Measurements from ENCODE around the gene SCFD2. TPM values are rescaled to one million over a fixed set of nuclear protein-coding genes. Genes with fewer than 3 reads are reported as not detected.

The SCFD2 gene
- polyA plus RNA-seq, 1 donor from 2014 or later: 5.0 TPM

- no peaks in the 10 kb centered on the region for H3K36me3 ChIP-seq (ENCODE audit: insufficient read depth, low read length)
- no peaks in the 10 kb centered on the region for H3K27me3 ChIP-seq (ENCODE audit: insufficient read depth, low read depth, low read length)
- TF ChIP-seq POLR2AphosphoS5 (IDR thresholded peaks at IDR 0.05) (no peak), CTCF (IDR thresholded peaks at IDR 0.05; ENCODE audit: poor library complexity, severe bottlenecking) (no peak), RAD21 (conservative IDR thresholded peaks at IDR 0.05) (no peak)
- no peak overlapping the region for H3K4me3 ChIP-seq (ENCODE audit: low read length)
- H3K79me2 ChIP-seq (replicated peaks; ENCODE audit: insufficient read depth, low read length): no peaks in the 10 kb centered on the region
- H3K9me2 ChIP-seq (ENCODE audit: insufficient read depth, low read length): no peaks in the 10 kb centered on the region
- no peaks in the 10 kb centered on the region for H3K9me3 ChIP-seq (ENCODE audit: low read length)
- no peak overlapping the region for H3K4me2 ChIP-seq (ENCODE audit: low read length)
- no peak overlapping the region for H3K27ac ChIP-seq (ENCODE audit: low read length)
- H4K20me1 ChIP-seq (ENCODE audit: insufficient read depth): no peaks in the 10 kb centered on the region
- H3K9ac ChIP-seq (ENCODE audit: low read length): no peak overlapping the region
- no peaks in the 10 kb centered on the region for H3F3A ChIP-seq (ENCODE audit: insufficient read depth, low read length, poor library complexity, severe bottlenecking)
- no peak overlapping the region for H2AFZ ChIP-seq (ENCODE audit: low read depth, low read length)
These were observed 179.0 kb downstream of the SCFD2 start for GRCh38 chr4:53186714-53187358.

- Histone ChIP-seq H3K27me3 (ENCODE audit: insufficient read depth, low read depth, low read length) (no peaks in the 10 kb centered on the region), H3K9me2 (ENCODE audit: insufficient read depth, low read length) (no peaks in the 10 kb centered on the region), H3F3A (ENCODE audit: insufficient read depth, low read length, poor library complexity, severe bottlenecking) (no peaks in the 10 kb centered on the region), H3K79me2 (replicated peaks; ENCODE audit: insufficient read depth, low read length) (no peaks in the 10 kb centered on the region), H4K20me1 (ENCODE audit: insufficient read depth) (no peaks in the 10 kb centered on the region), H3K9ac (ENCODE audit: low read length) (no peak overlapping the region), H2AFZ (ENCODE audit: low read depth, low read length) (no peak overlapping the region), H3K36me3 (ENCODE audit: insufficient read depth, low read length) (no peaks in the 10 kb centered on the region), H3K4me3 (ENCODE audit: low read length) (no peak overlapping the region), H3K27ac (ENCODE audit: low read length) (no peak overlapping the region), H3K4me2 (ENCODE audit: low read length) (no peak overlapping the region), H3K9me3 (ENCODE audit: low read length) (no peaks in the 10 kb centered on the region)
- TF ChIP-seq CTCF (IDR thresholded peaks at IDR 0.05; ENCODE audit: poor library complexity, severe bottlenecking) (no peak), RAD21 (conservative IDR thresholded peaks at IDR 0.05) (no peak), EZH2 (IDR thresholded peaks at IDR 0.05; ENCODE audit: borderline replicate concordance, insufficient read depth, low read length, poor library complexity, severe bottlenecking) (no peak), REST (IDR thresholded peaks at IDR 0.05; ENCODE audit: borderline replicate concordance) (no peak), TAF1 (IDR thresholded peaks at IDR 0.05; ENCODE audit: low read depth) (no peak), SMC3 (conservative IDR thresholded peaks at IDR 0.05; ENCODE audit: poor library complexity) (no peak), MXI1 (conservative IDR thresholded peaks at IDR 0.05; ENCODE audit: poor library complexity, severe bottlenecking) (no peak), EP300 (conservative IDR thresholded peaks at IDR 0.05; ENCODE audit: poor library complexity, severe bottlenecking) (no peak), POLR2AphosphoS5 (IDR thresholded peaks at IDR 0.05) (no peak)
These were observed 179.8 kb downstream of the SCFD2 start for GRCh38 chr4:53185869-53186585.
